Neural cell (in vitro differentiated cells): Measurements from ENCODE around the gene PIAS1. TPM values are rescaled to one million over a fixed set of nuclear protein-coding genes. Genes with fewer than 3 reads are reported as not detected.

Experiments used
- H2AFZ ChIP-seq: fragments of 200-600, 300-800 bp; sonication (generic), shearing (Covaris generic); 2 replicates; pipeline ENCODE4 v1.6.0; 2014; ENCODE audit warnings: low read depth, mild to moderate bottlenecking, antibody characterized with exemption, low read length, moderate library complexity
- H3F3A ChIP-seq: fragments of 200-600 bp; shearing (Covaris generic); 2 replicates; pipeline ENCODE4 v1.6.1; 2016; ENCODE audit warnings: mild to moderate bottlenecking, moderate library complexity, mixed read lengths, antibody characterized with exemption, low read length; ENCODE audit not compliant: insufficient read depth, poor library complexity, severe bottlenecking
- H3K27ac ChIP-seq: fragments of 200-600, 300-800 bp; sonication (generic), shearing (Covaris generic); 2 replicates; pipeline ENCODE4 v1.5.1; 2014; ENCODE audit warnings: mild to moderate bottlenecking, low read length, moderate library complexity
- H3K27me3 ChIP-seq: fragments of 300-800, 200-600 bp; sonication (generic), shearing (Covaris generic); 2 replicates; pipeline ENCODE4 v1.6.0; 2014; ENCODE audit warnings: mild to moderate bottlenecking, low read depth, low read length, moderate library complexity; ENCODE audit not compliant: insufficient read depth
- H3K36me3 ChIP-seq: fragments of 300-800, 200-600 bp; sonication (generic), shearing (Covaris generic); 2 replicates; pipeline ENCODE4 v1.5.1; 2014; ENCODE audit warnings: mild to moderate bottlenecking, antibody characterized with exemption, low read length, moderate library complexity; ENCODE audit not compliant: insufficient read depth
- H3K4me2 ChIP-seq: fragments of 300-800, 200-600 bp; sonication (generic), shearing (Covaris generic); 2 replicates; pipeline ENCODE4 v1.6.0; 2014; ENCODE audit warnings: mild to moderate bottlenecking, low read length
- H3K4me3 ChIP-seq: fragments of 300-800, 200-600 bp; sonication (generic), shearing (Covaris generic); 2 replicates; pipeline ENCODE4 v1.5.1; 2014; ENCODE audit warnings: mild to moderate bottlenecking, low read length, moderate library complexity
- H3K79me2 ChIP-seq: fragments of 200-600 bp; shearing (Covaris generic); replicated peaks from 2 replicates; pipeline ENCODE4 v1.6.0; 2014; ENCODE audit warnings: mild to moderate bottlenecking, low read length, moderate library complexity; ENCODE audit not compliant: insufficient read depth
- H3K9ac ChIP-seq: fragments of 300-800, 200-600 bp; sonication (generic), shearing (Covaris generic); 2 replicates; pipeline ENCODE4 v1.6.1; 2016; ENCODE audit warnings: mild to moderate bottlenecking, low read length, mixed read lengths
- H3K9me2 ChIP-seq: fragments of 200-600 bp; shearing (Covaris generic); 2 replicates; pipeline ENCODE4 v1.6.1; 2016; ENCODE audit warnings: mild to moderate bottlenecking, low read length, mixed read lengths; ENCODE audit not compliant: insufficient read depth
- H3K9me3 ChIP-seq: fragments of 200-600, 300-800 bp; sonication (generic), shearing (Covaris generic); 2 replicates; pipeline ENCODE4 v1.6.1; 2016; ENCODE audit warnings: mild to moderate bottlenecking, mixed run types, low read length, moderate library complexity, mixed read lengths
- H4K20me1 ChIP-seq: fragments of 200-600 bp; shearing (Covaris generic); 2 replicates; pipeline ENCODE4 v1.6.1; 2016; ENCODE audit warnings: mild to moderate bottlenecking, mixed run types; ENCODE audit not compliant: insufficient read depth
- CTCF ChIP-seq: fragments of 450-650 bp; IDR thresholded peaks from 2 replicates; pipeline ENCODE4 v1.5.1; 2014; ENCODE audit warnings: antibody characterized with exemption, mild to moderate bottlenecking, moderate library complexity; ENCODE audit not compliant: poor library complexity, severe bottlenecking
- EP300 ChIP-seq: fragments of 450-650 bp; conservative IDR thresholded peaks from 2 replicates; pipeline ENCODE4 v1.6.1; 2014; ENCODE audit warnings: antibody characterized with exemption, mild to moderate bottlenecking, moderate library complexity; ENCODE audit not compliant: poor library complexity, severe bottlenecking
- EZH2 ChIP-seq: fragments of 200-600, 300-800 bp; shearing (Covaris generic), sonication (generic); IDR thresholded peaks from 2 replicates; pipeline ENCODE4 v1.6.1; 2014; ENCODE audit warnings: antibody characterized with exemption, low read length, borderline replicate concordance, mild to moderate bottlenecking; ENCODE audit not compliant: insufficient read depth, poor library complexity, severe bottlenecking
- MXI1 ChIP-seq: fragments of 450-650 bp; conservative IDR thresholded peaks from 2 replicates; pipeline ENCODE4 v1.6.1; 2014; ENCODE audit warnings: antibody characterized with exemption, mild to moderate bottlenecking; ENCODE audit not compliant: poor library complexity, severe bottlenecking
- POLR2AphosphoS5 ChIP-seq: IDR thresholded peaks from 2 replicates; pipeline ENCODE4 v1.6.1; 2012
- RAD21 ChIP-seq: fragments of 450-650 bp; conservative IDR thresholded peaks from 2 replicates; pipeline ENCODE4 v1.6.1; 2014; ENCODE audit warnings: antibody characterized with exemption, mild to moderate bottlenecking, moderate library complexity
- REST ChIP-seq: IDR thresholded peaks from 2 replicates; pipeline ENCODE4 v1.6.1; 2012; ENCODE audit warnings: borderline replicate concordance
- SMC3 ChIP-seq: fragments of 450-650 bp; conservative IDR thresholded peaks from 2 replicates; pipeline ENCODE4 v1.6.1; 2014; ENCODE audit warnings: antibody characterized with exemption, mild to moderate bottlenecking, moderate library complexity; ENCODE audit not compliant: poor library complexity
- TAF1 ChIP-seq: IDR thresholded peaks from 2 replicates; pipeline ENCODE4 v1.6.1; 2012; ENCODE audit warnings: low read depth
- polyA plus RNA-seq: library from polyadenylated mRNA; depleted of rRNA; stranded (reverse); fragments of >200 nt; gene quantifications from 2 replicates; pipeline ENCODE4 v1.2.3, GENCODE V29; 2014

Gene PIAS1
- polyA plus RNA-seq, 1 donor from 2014 or later: 14.3 TPM

DNA sequence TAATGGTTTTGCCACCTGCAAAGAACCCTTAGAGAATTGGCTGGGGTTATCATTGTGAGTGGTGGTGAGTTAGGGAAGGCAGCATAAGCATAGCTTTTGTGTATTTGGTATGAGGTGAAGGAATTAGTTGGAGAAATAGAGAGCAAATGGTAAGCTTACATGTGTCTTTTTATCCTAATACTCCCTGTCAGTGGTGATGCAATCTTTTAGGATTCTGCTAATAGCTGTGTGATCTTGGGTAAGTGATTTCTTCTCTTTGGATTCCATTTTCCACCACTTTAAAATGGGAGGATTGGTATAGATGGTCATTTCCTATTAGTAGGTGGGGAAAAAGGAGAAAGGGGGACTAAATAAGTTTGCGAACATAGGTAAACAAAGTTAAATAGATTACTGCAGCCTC, 30.9 kb downstream of the PIAS1 start:
- Histone ChIP-seq H3K9ac (no peak overlapping the region), H2AFZ (no peak overlapping the region), H3K4me3 (no peak overlapping the region), H3K36me3 (peaks cover 7% of the 10 kb centered on the region), H3K79me2 (peaks cover 54% of the 10 kb centered on the region), H3F3A (peaks cover 4% of the 10 kb centered on the region), H3K27me3 (no peaks in the 10 kb centered on the region), H3K27ac (no peak overlapping the region), H3K9me2 (no peaks in the 10 kb centered on the region), H3K9me3 (no peaks in the 10 kb centered on the region), H4K20me1 (no peaks in the 10 kb centered on the region), H3K4me2 (no peak overlapping the region)
- TF ChIP-seq RAD21: no peak
- no peak for TF ChIP-seq TAF1
- no peak for TF ChIP-seq CTCF
- TF ChIP-seq REST: no peak
- no peak for TF ChIP-seq EZH2
- TF ChIP-seq EP300: no peak
- no peak for TF ChIP-seq MXI1
- no peak for TF ChIP-seq SMC3
- TF ChIP-seq POLR2AphosphoS5: no peak

DNA sequence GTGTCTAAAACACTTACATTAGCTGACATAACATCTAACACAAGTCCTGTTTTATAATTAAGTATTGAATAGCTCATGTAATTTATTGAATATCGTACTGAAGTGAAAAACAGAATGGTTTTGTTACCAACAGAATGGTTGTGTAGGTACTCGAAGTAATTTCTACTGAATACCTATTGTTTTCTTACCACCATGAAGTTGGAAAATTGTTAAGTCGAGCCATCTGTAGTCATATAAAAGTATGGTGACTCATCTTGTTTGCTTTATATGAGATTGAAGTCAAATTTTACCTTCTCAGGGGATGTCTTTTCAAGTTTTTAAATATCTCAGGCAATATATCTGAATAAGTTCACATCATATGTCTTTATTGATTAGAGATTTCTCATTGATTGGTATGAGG, 37.6 kb downstream of the PIAS1 start:
- H3K9ac ChIP-seq: no peak overlapping the region
- H3K27ac ChIP-seq: no peak overlapping the region
- no peaks in the 10 kb centered on the region for H3F3A ChIP-seq
- H3K9me3 ChIP-seq: no peaks in the 10 kb centered on the region
- no peak overlapping the region for H3K4me2 ChIP-seq
- no peak overlapping the region for H3K4me3 ChIP-seq
- no peak overlapping the region for H2AFZ ChIP-seq
- H3K36me3 ChIP-seq: peaks cover 14% of the 10 kb centered on the region
- no peaks in the 10 kb centered on the region for H3K27me3 ChIP-seq
- H4K20me1 ChIP-seq: no peaks in the 10 kb centered on the region
- H3K9me2 ChIP-seq: no peaks in the 10 kb centered on the region
- H3K79me2 ChIP-seq: peaks cover 39% of the 10 kb centered on the region
- TF ChIP-seq MXI1: no peak
- no peak for TF ChIP-seq CTCF
- TF ChIP-seq POLR2AphosphoS5: no peak
- TF ChIP-seq RAD21: no peak
- TF ChIP-seq SMC3: no peak
- no peak for TF ChIP-seq EZH2
- no peak for TF ChIP-seq REST
- no peak for TF ChIP-seq TAF1
- no peak for TF ChIP-seq EP300
